Cardiac fibroblast (primary cell): ENCODE results near the gene RPS6KA4.

Source experiments
- DNase-seq, 2 donors: peaks; one replicate each; pipeline versions ENCODE4 v3.0.0 to v3.0.0-alpha.2; 2010; ENCODE audit warnings: low read depth in 2 of 2
- H3K4me3 ChIP-seq, 2 donors: replicated peaks in 1 of 2; 1 replicate in 1 of 2; 2 replicates in 1 of 2; pipeline ENCODE4 v1.5.1; 2011; ENCODE audit warnings: low read depth in 2 of 2, low read length in 2 of 2, mild to moderate bottlenecking in 2 of 2, moderate library complexity in 1 of 2
- CTCF ChIP-seq: IDR thresholded peaks from one replicate; pipeline ENCODE4 v1.5.1; 2011; ENCODE audit warnings: low read depth, mild to moderate bottlenecking, low read length, inconsistent platforms

RPS6KA4 gene

DNA sequence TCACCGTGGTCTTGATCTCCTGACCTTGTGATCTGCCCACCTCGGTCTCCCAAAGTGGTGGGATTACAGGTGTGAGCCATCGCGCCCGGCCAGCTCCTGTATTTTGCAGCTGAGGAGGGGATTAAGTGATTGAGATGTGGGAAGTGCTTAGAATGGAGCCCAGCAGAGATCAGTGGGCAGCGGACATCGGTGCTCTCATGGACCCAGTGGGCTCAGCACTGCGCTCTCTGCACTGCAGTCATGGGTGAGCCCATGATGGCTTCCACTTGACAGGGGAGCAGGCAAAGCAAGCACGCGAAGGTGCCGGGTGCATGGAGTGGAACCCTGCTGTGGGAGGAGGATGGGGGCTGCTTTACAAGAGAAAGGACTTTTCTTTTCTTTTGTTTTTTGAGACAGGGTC is 28.1 kb upstream of the RPS6KA4 start:
- no peak overlapping the region for H3K4me3 ChIP-seq
- TF ChIP-seq CTCF, result no peak
- no peak for DNase-seq

GRCh38 chr11:64331569-64332371 is 27.2 kb upstream of the RPS6KA4 start:
- DNase-seq, result peak; percentile 89 to 95
- no peak overlapping the region for H3K4me3 ChIP-seq
- peak; percentile 88 for TF ChIP-seq CTCF

DNA sequence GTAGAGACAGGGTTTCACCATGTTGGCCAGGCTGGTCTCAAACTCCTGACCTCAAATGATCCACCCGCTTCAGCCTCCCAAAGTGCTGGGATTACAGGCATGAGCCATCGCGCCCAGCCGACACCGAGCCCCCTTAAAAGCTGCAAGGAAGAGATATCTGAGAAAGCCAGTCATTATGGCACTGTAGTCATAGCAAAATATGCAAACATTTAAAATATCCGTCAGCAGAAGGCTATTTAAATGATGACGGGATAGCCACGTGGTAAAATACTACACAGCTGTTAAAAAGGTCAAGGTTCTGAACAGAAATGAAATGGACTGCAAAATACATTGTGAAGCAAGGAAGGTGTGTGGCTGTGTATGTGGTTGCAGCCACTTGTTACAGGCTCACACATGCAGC is 25.4 kb upstream of the RPS6KA4 start:
- no peak for DNase-seq
- no peak overlapping the region for H3K4me3 ChIP-seq
- no peak for TF ChIP-seq CTCF

DNA sequence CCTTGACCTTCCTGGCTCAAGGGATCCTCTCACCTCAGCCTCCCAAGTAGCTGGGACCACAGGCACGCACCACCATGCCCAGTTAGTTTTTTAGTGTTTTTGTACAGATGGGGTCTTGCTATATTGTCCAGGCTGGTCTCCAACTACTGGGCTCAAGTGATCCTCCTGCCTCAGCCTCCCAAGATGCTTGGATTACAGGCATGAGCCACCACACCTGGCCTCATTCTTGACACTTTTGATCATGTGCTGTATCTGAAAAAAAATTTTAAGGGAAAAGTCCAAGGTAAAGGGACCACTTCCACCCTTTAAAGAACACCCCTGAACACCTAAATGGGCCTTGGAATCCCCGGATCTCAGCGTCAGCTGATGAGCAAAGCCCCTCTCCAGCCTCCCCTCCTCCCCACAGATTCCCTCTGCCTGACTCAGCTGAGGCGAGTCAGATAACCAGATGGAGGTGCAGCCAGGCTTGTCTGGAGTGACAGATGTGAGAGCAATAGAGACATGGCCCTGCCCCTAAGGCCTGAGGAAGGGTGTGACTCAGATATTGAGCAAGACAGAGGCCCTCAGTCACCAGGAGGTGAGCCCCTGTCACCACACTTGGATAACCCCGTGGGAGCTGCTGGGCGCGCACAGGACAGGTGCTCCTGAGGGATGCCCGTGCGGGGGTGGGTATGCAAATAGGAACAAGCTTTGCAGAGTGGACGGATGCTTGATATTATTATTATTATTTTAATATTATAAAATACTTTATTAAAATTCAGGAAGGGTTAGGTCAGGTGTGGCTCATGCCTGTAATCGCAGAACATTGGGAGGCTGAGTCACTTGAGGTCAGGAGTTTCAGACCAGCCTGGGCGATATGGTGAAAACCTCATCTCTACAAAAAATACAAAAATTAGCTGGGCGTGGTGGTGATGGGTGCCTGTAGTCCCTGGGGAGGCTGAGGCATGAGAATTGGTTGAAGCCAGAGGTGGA is 23.9 kb upstream of the RPS6KA4 start:
- no peak for TF ChIP-seq CTCF
- no peak overlapping the region for H3K4me3 ChIP-seq
- DNase-seq, result peak; percentile 75 to 95

- no peak for TF ChIP-seq CTCF
- H3K4me3 ChIP-seq, result no peak overlapping the region
- DNase-seq, result no peak
Observed at GRCh38 chr11:64337538-64338249, 21.3 kb upstream of the RPS6KA4 start.

- no peak for TF ChIP-seq CTCF
- no peak overlapping the region for H3K4me3 ChIP-seq
- DNase-seq, result no peak
Observed at GRCh38 chr11:64338716-64339115, 20.2 kb upstream of the RPS6KA4 start.
